ENCODE results near the gene NUP210. TPM values are rescaled to one million over a fixed set of nuclear protein-coding genes. Genes with fewer than 3 reads are reported as not detected.
A peak's percentile ranks its signal among the peaks of the same experiment; 100 is the strongest.

The NUP210 gene
- total RNA-seq, 1 experiment from 2014 or later = 40.1 TPM

- Histone ChIP-seq H3K36me3 (replicated peaks; ENCODE audit: control insufficient read depth, insufficient read depth, low read length) (no peaks in the 10 kb centered on the region), H3K4me3 (ENCODE audit: insufficient read depth, low read depth, low read length) (peak overlapping the region; percentile 58), H3K27me3 (ENCODE audit: control insufficient read depth, insufficient read depth, low read length) (peaks cover 6% of the 10 kb centered on the region; the same call in 1 of the 2 replicates)
- DNase-seq = peak; percentile 65
Observed at GRCh38 chr3:13420831-13421765, 976 bp upstream of the NUP210 start.

GRCh38 chr3:13419505-13420044 lies 547 bp downstream of the NUP210 start:
- H3K27me3 ChIP-seq (ENCODE audit: control insufficient read depth, insufficient read depth, low read length) = peaks cover 6% of the 10 kb centered on the region; the same call in 1 of the 2 replicates
- H3K4me3 ChIP-seq (ENCODE audit: insufficient read depth, low read depth, low read length) = peak overlapping the region; percentile 79
- DNase-seq = peak; percentile 91

GRCh38 chr3:13417166-13417947 lies 2.8 kb downstream of the NUP210 start:
- H3K36me3 ChIP-seq (replicated peaks; ENCODE audit: control insufficient read depth, insufficient read depth, low read length) = no peaks in the 10 kb centered on the region
- H3K4me3 ChIP-seq (ENCODE audit: insufficient read depth, low read depth, low read length) = no peak overlapping the region
- peak; percentile 13 for DNase-seq

More at GRCh38 chr3:13419505-13420044, 547 bp downstream of the NUP210 start:
- no peaks in the 10 kb centered on the region for H3K36me3 ChIP-seq (replicated peaks; ENCODE audit: control insufficient read depth, insufficient read depth, low read length)

GRCh38 chr3:13415997-13416793 lies 3.9 kb downstream of the NUP210 start:
- no peak overlapping the region for H3K4me3 ChIP-seq (ENCODE audit: insufficient read depth, low read depth, low read length)
- H3K36me3 ChIP-seq (replicated peaks; ENCODE audit: control insufficient read depth, insufficient read depth, low read length) = no peaks in the 10 kb centered on the region
- H3K27me3 ChIP-seq (ENCODE audit: control insufficient read depth, insufficient read depth, low read length) = peaks cover 6% of the 10 kb centered on the region; the same call in 1 of the 2 replicates
- DNase-seq = peak; percentile 78

More at GRCh38 chr3:13417166-13417947, 2.8 kb downstream of the NUP210 start:
- H3K27me3 ChIP-seq (ENCODE audit: control insufficient read depth, insufficient read depth, low read length) = peaks cover 6% of the 10 kb centered on the region; the same call in 1 of the 2 replicates

GRCh38 chr3:13415236-13415986 lies 4.7 kb downstream of the NUP210 start:
- Histone ChIP-seq H3K27me3 (ENCODE audit: control insufficient read depth, insufficient read depth, low read length) (peaks cover 6% of the 10 kb centered on the region; the same call in 1 of the 2 replicates), H3K4me3 (ENCODE audit: insufficient read depth, low read depth, low read length) (no peak overlapping the region), H3K36me3 (replicated peaks; ENCODE audit: control insufficient read depth, insufficient read depth, low read length) (no peaks in the 10 kb centered on the region)
- DNase-seq = peak; percentile 22

GRCh38 chr3:13414040-13414729 lies 5.9 kb downstream of the NUP210 start:
- no peaks in the 10 kb centered on the region for H3K36me3 ChIP-seq (replicated peaks; ENCODE audit: control insufficient read depth, insufficient read depth, low read length)
- H3K27me3 ChIP-seq (ENCODE audit: control insufficient read depth, insufficient read depth, low read length) = peaks cover 1% of the 10 kb centered on the region; the same call in 1 of the 2 replicates
- no peak overlapping the region for H3K4me3 ChIP-seq (ENCODE audit: insufficient read depth, low read depth, low read length)
- DNase-seq = peak; percentile 51

GRCh38 chr3:13411186-13411860 lies 8.8 kb downstream of the NUP210 start:
- Histone ChIP-seq H3K4me3 (ENCODE audit: insufficient read depth, low read depth, low read length) (no peak overlapping the region), H3K36me3 (replicated peaks; ENCODE audit: control insufficient read depth, insufficient read depth, low read length) (no peaks in the 10 kb centered on the region; the same call in 1 of the 2 replicates), H3K27me3 (ENCODE audit: control insufficient read depth, insufficient read depth, low read length) (no peaks in the 10 kb centered on the region)
- no peak for DNase-seq

- Histone ChIP-seq H3K4me3 (ENCODE audit: insufficient read depth, low read depth, low read length) (no peak overlapping the region), H3K36me3 (replicated peaks; ENCODE audit: control insufficient read depth, insufficient read depth, low read length) (no peaks in the 10 kb centered on the region; the same call in 1 of the 2 replicates), H3K27me3 (ENCODE audit: control insufficient read depth, insufficient read depth, low read length) (no peaks in the 10 kb centered on the region)
- peak; percentile 10 for DNase-seq
Observed at GRCh38 chr3:13408890-13409289, 11.2 kb downstream of the NUP210 start.

GRCh38 chr3:13407926-13408325 lies 12.2 kb downstream of the NUP210 start:
- Histone ChIP-seq H3K27me3 (ENCODE audit: control insufficient read depth, insufficient read depth, low read length) (no peaks in the 10 kb centered on the region), H3K36me3 (replicated peaks; ENCODE audit: control insufficient read depth, insufficient read depth, low read length) (no peaks in the 10 kb centered on the region; the same call in 1 of the 2 replicates), H3K4me3 (ENCODE audit: insufficient read depth, low read depth, low read length) (no peak overlapping the region)
- DNase-seq = no peak

- DNase-seq = no peak
- Histone ChIP-seq H3K27me3 (ENCODE audit: control insufficient read depth, insufficient read depth, low read length) (no peaks in the 10 kb centered on the region), H3K36me3 (replicated peaks; ENCODE audit: control insufficient read depth, insufficient read depth, low read length) (no peaks in the 10 kb centered on the region; the same call in 1 of the 2 replicates), H3K4me3 (ENCODE audit: insufficient read depth, low read depth, low read length) (no peak overlapping the region)
Observed at GRCh38 chr3:13407475-13407874, 12.6 kb downstream of the NUP210 start.

- Histone ChIP-seq H3K36me3 (replicated peaks; ENCODE audit: control insufficient read depth, insufficient read depth, low read length) (no peaks in the 10 kb centered on the region; the same call in 1 of the 2 replicates), H3K4me3 (ENCODE audit: insufficient read depth, low read depth, low read length) (no peak overlapping the region), H3K27me3 (ENCODE audit: control insufficient read depth, insufficient read depth, low read length) (no peaks in the 10 kb centered on the region)
- no peak for DNase-seq
Observed at GRCh38 chr3:13406190-13406589, 13.9 kb downstream of the NUP210 start.

GRCh38 chr3:13405614-13406013 lies 14.5 kb downstream of the NUP210 start:
- DNase-seq = no peak
- H3K36me3 ChIP-seq (replicated peaks; ENCODE audit: control insufficient read depth, insufficient read depth, low read length) = no peaks in the 10 kb centered on the region; the same call in 1 of the 2 replicates
- no peak overlapping the region for H3K4me3 ChIP-seq (ENCODE audit: insufficient read depth, low read depth, low read length)
- H3K27me3 ChIP-seq (ENCODE audit: control insufficient read depth, insufficient read depth, low read length) = no peaks in the 10 kb centered on the region
